ENCODE measurements around the gene CAPN15. TPM values are rescaled to one million over a fixed set of nuclear protein-coding genes. Genes with fewer than 3 reads are reported as not detected.

The CAPN15 gene
- total RNA-seq, 4 donors from 2014 or later: 50.3 to 249 (median 167) TPM

- Histone ChIP-seq H3K36me3 (peaks cover 0 to 52% (median 0%) of the 10 kb centered on the region in 3 donors), H3K4me1 (peaks cover 0 to 21% (median 0%) of the 10 kb centered on the region in 4 donors), H3K4me3 (no peak overlapping the region), H3K27me3 (no peaks in the 10 kb centered on the region), H3K27ac (no peak overlapping the region), H3K9me3 (no peaks in the 10 kb centered on the region)
- no peak for DNase-seq
- TF ChIP-seq POLR2A (IDR thresholded peaks at IDR 0.05) (no peak), CTCF (IDR thresholded peaks at IDR 0.05) (no peak)
Measured at GRCh38 chr16:544517-544916, 17.0 kb downstream of the CAPN15 start.

GRCh38 chr16:546909-547770 is 19.6 kb downstream of the CAPN15 start:
- TF ChIP-seq CTCF (IDR thresholded peaks at IDR 0.05) (peak in 4 of 6 experiments; percentile 40 to 77 (median 70)), POLR2A (IDR thresholded peaks at IDR 0.05) (no peak)
- peaks cover 0 to 59% (median 0%) of the 10 kb centered on the region in 3 donors for H3K36me3 ChIP-seq

GRCh38 chr16:548586-548985 is 21.1 kb downstream of the CAPN15 start:
- Histone ChIP-seq H3K4me3 (no peak overlapping the region), H3K36me3 (peaks cover 0 to 71% (median 0%) of the 10 kb centered on the region in 3 donors), H3K27ac (no peak overlapping the region), H3K4me1 (peaks cover 0 to 16% (median 0%) of the 10 kb centered on the region in 4 donors), H3K27me3 (no peaks in the 10 kb centered on the region), H3K9me3 (no peaks in the 10 kb centered on the region)
- TF ChIP-seq POLR2A (IDR thresholded peaks at IDR 0.05) (no peak), CTCF (IDR thresholded peaks at IDR 0.05) (no peak)
- no peak for DNase-seq

More at GRCh38 chr16:546909-547770, 19.6 kb downstream of the CAPN15 start:
- peaks cover 0 to 21% (median 0%) of the 10 kb centered on the region in 4 donors for H3K4me1 ChIP-seq
- no peaks in the 10 kb centered on the region for H3K9me3 ChIP-seq
- peak; percentile 49 to 89 (median 82) for DNase-seq
- peak overlapping the region in 2 of 4 donors; percentile 18 to 19 for H3K4me3 ChIP-seq
- peak overlapping the region in 2 of 4 donors; percentile 1 to 31 for H3K27ac ChIP-seq
- no peaks in the 10 kb centered on the region for H3K27me3 ChIP-seq

GRCh38 chr16:549544-550263 is 22.2 kb downstream of the CAPN15 start:
- DNase-seq: no peak
- peaks cover 0 to 68% (median 0%) of the 10 kb centered on the region in 3 donors for H3K36me3 ChIP-seq
- no peaks in the 10 kb centered on the region for H3K27me3 ChIP-seq
- no peak overlapping the region for H3K27ac ChIP-seq
- H3K9me3 ChIP-seq: no peaks in the 10 kb centered on the region
- TF ChIP-seq POLR2A (IDR thresholded peaks at IDR 0.05): no peak
- TF ChIP-seq CTCF (IDR thresholded peaks at IDR 0.05): no peak
- no peak overlapping the region for H3K4me3 ChIP-seq
- peaks cover 0 to 21% (median 0%) of the 10 kb centered on the region in 4 donors for H3K4me1 ChIP-seq

- H3K9me3 ChIP-seq: no peaks in the 10 kb centered on the region
- no peak overlapping the region for H3K27ac ChIP-seq
- peaks cover 0 to 24% (median 0%) of the 10 kb centered on the region in 4 donors for H3K4me1 ChIP-seq
- DNase-seq: no peak
- no peak overlapping the region for H3K4me3 ChIP-seq
- no peaks in the 10 kb centered on the region for H3K27me3 ChIP-seq
- peaks cover 0 to 68% (median 0%) of the 10 kb centered on the region in 3 donors for H3K36me3 ChIP-seq
- no peak for TF ChIP-seq CTCF (IDR thresholded peaks at IDR 0.05)
- TF ChIP-seq POLR2A (IDR thresholded peaks at IDR 0.05): no peak
Measured at GRCh38 chr16:551210-551609, 23.7 kb downstream of the CAPN15 start.

Data from Peyer's patch (tissue), 4 donors.